ENCODE data around the gene CARD19.

The CARD19 gene

DNA sequence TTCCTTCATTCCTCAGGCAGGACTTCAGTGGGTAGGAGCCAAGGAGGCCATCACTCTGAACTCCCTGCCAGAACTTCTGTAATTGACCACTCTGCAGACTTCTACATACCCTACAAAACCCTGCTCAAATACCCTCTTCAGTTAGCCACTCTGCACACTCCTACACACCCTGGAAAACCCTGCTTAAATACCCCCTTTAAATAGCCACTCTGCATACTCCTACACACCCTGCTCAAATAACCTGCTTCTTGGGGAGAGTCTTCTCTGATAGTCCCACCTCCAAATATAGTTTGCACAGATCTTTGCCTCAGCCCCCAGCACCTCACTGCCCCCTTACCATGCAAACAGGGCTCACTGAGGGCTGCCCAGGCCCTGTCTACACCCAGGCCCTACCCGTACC lies 18.6 kb upstream of the CARD19 start:
- Histone ChIP-seq H3K9me2 (replicated peaks; ENCODE audit: control insufficient read depth, low read length) (no peaks in the 10 kb centered on the region), H3K9me3 (ENCODE audit: control insufficient read depth, insufficient read depth, low read length) (no peaks in the 10 kb centered on the region), H3K36me3 (ENCODE audit: control insufficient read depth, low read length) (peaks cover 51% of the 10 kb centered on the region), H3K27me3 (ENCODE audit: control insufficient read depth, low read length) (no peaks in the 10 kb centered on the region), H3K4me2 (ENCODE audit: low read length) (no peak overlapping the region), H3K27ac (ENCODE audit: low read depth, low read length) (no peak overlapping the region), H3F3A (ENCODE audit: control insufficient read depth, insufficient read depth) (no peaks in the 10 kb centered on the region), H4K20me1 (ENCODE audit: control insufficient read depth, insufficient read depth, low read depth, low read length) (no peaks in the 10 kb centered on the region), H3K4me3 (ENCODE audit: low read length) (no peak overlapping the region), H3K79me2 (ENCODE audit: control insufficient read depth, low read length) (peaks cover 6% of the 10 kb centered on the region), H3K4me1 (ENCODE audit: control insufficient read depth, low read length) (peaks cover 6% of the 10 kb centered on the region)
- TF ChIP-seq, protein P1, sequence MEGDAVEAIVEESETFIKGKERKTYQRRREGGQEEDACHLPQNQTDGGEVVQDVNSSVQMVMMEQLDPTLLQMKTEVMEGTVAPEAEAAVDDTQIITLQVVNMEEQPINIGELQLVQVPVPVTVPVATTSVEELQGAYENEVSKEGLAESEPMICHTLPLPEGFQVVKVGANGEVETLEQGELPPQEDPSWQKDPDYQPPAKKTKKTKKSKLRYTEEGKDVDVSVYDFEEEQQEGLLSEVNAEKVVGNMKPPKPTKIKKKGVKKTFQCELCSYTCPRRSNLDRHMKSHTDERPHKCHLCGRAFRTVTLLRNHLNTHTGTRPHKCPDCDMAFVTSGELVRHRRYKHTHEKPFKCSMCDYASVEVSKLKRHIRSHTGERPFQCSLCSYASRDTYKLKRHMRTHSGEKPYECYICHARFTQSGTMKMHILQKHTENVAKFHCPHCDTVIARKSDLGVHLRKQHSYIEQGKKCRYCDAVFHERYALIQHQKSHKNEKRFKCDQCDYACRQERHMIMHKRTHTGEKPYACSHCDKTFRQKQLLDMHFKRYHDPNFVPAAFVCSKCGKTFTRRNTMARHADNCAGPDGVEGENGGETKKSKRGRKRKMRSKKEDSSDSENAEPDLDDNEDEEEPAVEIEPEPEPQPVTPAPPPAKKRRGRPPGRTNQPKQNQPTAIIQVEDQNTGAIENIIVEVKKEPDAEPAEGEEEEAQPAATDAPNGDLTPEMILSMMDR (IDR thresholded peaks at IDR 0.05; ENCODE audit: low read depth, low read length, poor library complexity, severe bottlenecking): no peak
- TF ChIP-seq EZH2phosphoT487 (IDR thresholded peaks at IDR 0.05; ENCODE audit: borderline replicate concordance, low read length): no peak

DNA sequence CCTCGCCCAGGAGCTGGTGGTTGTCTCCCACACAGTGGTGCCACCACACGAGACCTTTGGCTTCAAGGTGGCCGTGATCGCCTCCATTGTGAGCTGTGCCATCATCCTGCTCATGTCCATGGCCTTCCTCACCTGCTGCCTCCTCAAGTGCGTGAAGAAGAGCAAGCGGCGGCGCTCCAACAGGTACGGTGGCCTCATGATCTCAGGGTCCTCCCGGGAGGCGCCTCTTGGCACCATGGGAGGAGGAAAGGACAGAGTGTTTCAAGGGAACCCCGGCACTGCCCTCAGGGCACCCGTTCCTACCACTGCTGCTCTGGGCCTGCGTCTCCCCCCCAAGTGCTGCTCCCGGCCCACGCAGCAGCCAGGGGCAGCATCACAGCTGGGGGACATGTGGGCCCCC lies 18.2 kb upstream of the CARD19 start:
- H3K4me1 ChIP-seq (ENCODE audit: control insufficient read depth, low read length): peaks cover 2% of the 10 kb centered on the region; the same call in 1 of the 2 replicates

DNA sequence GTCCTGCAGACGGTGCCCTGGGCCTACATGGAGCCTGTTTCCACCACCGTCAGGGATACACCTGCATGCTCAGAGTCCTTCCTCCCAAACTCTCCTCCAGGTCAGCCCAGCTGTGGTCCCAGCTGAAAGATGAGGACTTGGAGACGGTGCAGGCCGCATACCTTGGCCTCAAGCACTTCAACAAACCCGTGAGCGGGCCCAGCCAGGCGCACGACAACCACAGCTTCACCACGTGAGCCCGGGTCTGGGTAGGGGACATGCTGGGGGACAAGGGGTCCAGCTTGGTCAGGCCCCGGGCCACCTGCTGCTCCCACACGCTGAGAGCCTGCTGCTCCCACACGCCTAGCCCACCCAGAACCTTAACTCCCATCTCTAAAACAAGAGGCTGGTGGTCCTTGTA lies 16.6 kb upstream of the CARD19 start:
- no peaks in the 10 kb centered on the region for H3K4me1 ChIP-seq (ENCODE audit: control insufficient read depth, low read length)
- no peaks in the 10 kb centered on the region for H3K9me3 ChIP-seq (ENCODE audit: control insufficient read depth, insufficient read depth, low read length)
- no peaks in the 10 kb centered on the region for H3K27me3 ChIP-seq (ENCODE audit: control insufficient read depth, low read length)
- TF ChIP-seq, protein P1 (IDR thresholded peaks at IDR 0.05; ENCODE audit: low read depth, low read length, poor library complexity, severe bottlenecking): no peak
- no peak for TF ChIP-seq EZH2phosphoT487 (IDR thresholded peaks at IDR 0.05; ENCODE audit: borderline replicate concordance, low read length)
- no peak overlapping the region for H3K4me2 ChIP-seq (ENCODE audit: low read length)
- H3K9me2 ChIP-seq (replicated peaks; ENCODE audit: control insufficient read depth, low read length): no peaks in the 10 kb centered on the region
- no peaks in the 10 kb centered on the region for H3F3A ChIP-seq (ENCODE audit: control insufficient read depth, insufficient read depth)
- H3K27ac ChIP-seq (ENCODE audit: low read depth, low read length): no peak overlapping the region
- H3K79me2 ChIP-seq (ENCODE audit: control insufficient read depth, low read length): peaks cover 3% of the 10 kb centered on the region; the same call in 1 of the 2 replicates
- H3K36me3 ChIP-seq (ENCODE audit: control insufficient read depth, low read length): peaks cover 68% of the 10 kb centered on the region
- H4K20me1 ChIP-seq (ENCODE audit: control insufficient read depth, insufficient read depth, low read depth, low read length): no peaks in the 10 kb centered on the region
- H3K4me3 ChIP-seq (ENCODE audit: low read length): no peak overlapping the region

More for the DNA sequence above, 18.2 kb upstream of the CARD19 start:
- Histone ChIP-seq H3K4me2 (ENCODE audit: low read length) (no peak overlapping the region), H3K27me3 (ENCODE audit: control insufficient read depth, low read length) (no peaks in the 10 kb centered on the region), H4K20me1 (ENCODE audit: control insufficient read depth, insufficient read depth, low read depth, low read length) (no peaks in the 10 kb centered on the region), H3K9me2 (replicated peaks; ENCODE audit: control insufficient read depth, low read length) (no peaks in the 10 kb centered on the region), H3F3A (ENCODE audit: control insufficient read depth, insufficient read depth) (no peaks in the 10 kb centered on the region), H3K9me3 (ENCODE audit: control insufficient read depth, insufficient read depth, low read length) (no peaks in the 10 kb centered on the region), H3K79me2 (ENCODE audit: control insufficient read depth, low read length) (peaks cover 3% of the 10 kb centered on the region; the same call in 1 of the 2 replicates), H3K27ac (ENCODE audit: low read depth, low read length) (no peak overlapping the region), H3K36me3 (ENCODE audit: control insufficient read depth, low read length) (peaks cover 52% of the 10 kb centered on the region), H3K4me3 (ENCODE audit: low read length) (no peak overlapping the region)
- TF ChIP-seq, protein P1 (IDR thresholded peaks at IDR 0.05; ENCODE audit: low read depth, low read length, poor library complexity, severe bottlenecking): no peak
- TF ChIP-seq EZH2phosphoT487 (IDR thresholded peaks at IDR 0.05; ENCODE audit: borderline replicate concordance, low read length): no peak

Measured in DOHH2 (cell line).